Endothelial cell (in vitro differentiated cells): ENCODE results near the gene LRRC32. TPM values are rescaled to one million over a fixed set of nuclear protein-coding genes. Genes with fewer than 3 reads are reported as not detected.

Experiments
- DNase-seq: peaks from one replicate; pipeline ENCODE4 v3.0.0; 2021; ENCODE audit warnings: low spot score
- H3K27ac Mint-ChIP-seq: one replicate; pipeline ENCODE4 v1.8.0; 2021; ENCODE audit warnings: mixed read lengths, inconsistent platforms; ENCODE audit not compliant: unreplicated experiment
- H3K27me3 Mint-ChIP-seq: one replicate; pipeline ENCODE4 v1.8.0; 2021; ENCODE audit warnings: mild to moderate bottlenecking, moderate library complexity, mixed read lengths, inconsistent platforms; ENCODE audit not compliant: unreplicated experiment
- H3K36me3 Mint-ChIP-seq: one replicate; pipeline ENCODE4 v1.8.0; 2021; ENCODE audit warnings: mild to moderate bottlenecking, low read depth, mixed read lengths, inconsistent platforms; ENCODE audit not compliant: unreplicated experiment
- H3K4me1 Mint-ChIP-seq: one replicate; pipeline ENCODE4 v1.8.0; 2021; ENCODE audit warnings: mild to moderate bottlenecking, mixed read lengths, inconsistent platforms; ENCODE audit not compliant: unreplicated experiment
- H3K4me3 Mint-ChIP-seq: one replicate; pipeline ENCODE4 v1.8.0; 2021; ENCODE audit warnings: mild to moderate bottlenecking, mixed read lengths, inconsistent platforms; ENCODE audit not compliant: unreplicated experiment
- H3K9me3 Mint-ChIP-seq: one replicate; pipeline ENCODE4 v1.8.0; 2021; ENCODE audit warnings: mixed read lengths, inconsistent platforms; ENCODE audit not compliant: unreplicated experiment
- total RNA-seq: library from RNA; stranded (reverse); fragmentation: NEBNext Ultra II Directional; extraction: Animal tissue kit (Norgen Biotek cat#: 25700); gene quantifications from one replicate; pipeline ENCODE4 v1.2.1, GENCODE V29; 2021; ENCODE audit not compliant: unreplicated experiment
- TF ChIP-seq, protein P1 (sequence below): fragments of 200-600 bp; sonication (generic); IDR thresholded peaks from one replicate; pipeline ENCODE4 v1.5.0; 2021; ENCODE audit warnings: antibody characterized with exemption; ENCODE audit not compliant: unreplicated experiment

The LRRC32 gene
- total RNA-seq, 1 donor from 2014 or later = 22.0 TPM

GRCh38 chr11:76704171-76704948, 33.8 kb upstream of the LRRC32 start:
- Mint-ChIP-seq H3K36me3 (peaks cover 3% of the 10 kb centered on the region), H3K4me1 (peaks cover 10% of the 10 kb centered on the region), H3K27ac (no peak overlapping the region), H3K27me3 (peaks cover 12% of the 10 kb centered on the region), H3K4me3 (no peak overlapping the region), H3K9me3 (no peaks in the 10 kb centered on the region)
- no peak for DNase-seq
- TF ChIP-seq, protein P1, sequence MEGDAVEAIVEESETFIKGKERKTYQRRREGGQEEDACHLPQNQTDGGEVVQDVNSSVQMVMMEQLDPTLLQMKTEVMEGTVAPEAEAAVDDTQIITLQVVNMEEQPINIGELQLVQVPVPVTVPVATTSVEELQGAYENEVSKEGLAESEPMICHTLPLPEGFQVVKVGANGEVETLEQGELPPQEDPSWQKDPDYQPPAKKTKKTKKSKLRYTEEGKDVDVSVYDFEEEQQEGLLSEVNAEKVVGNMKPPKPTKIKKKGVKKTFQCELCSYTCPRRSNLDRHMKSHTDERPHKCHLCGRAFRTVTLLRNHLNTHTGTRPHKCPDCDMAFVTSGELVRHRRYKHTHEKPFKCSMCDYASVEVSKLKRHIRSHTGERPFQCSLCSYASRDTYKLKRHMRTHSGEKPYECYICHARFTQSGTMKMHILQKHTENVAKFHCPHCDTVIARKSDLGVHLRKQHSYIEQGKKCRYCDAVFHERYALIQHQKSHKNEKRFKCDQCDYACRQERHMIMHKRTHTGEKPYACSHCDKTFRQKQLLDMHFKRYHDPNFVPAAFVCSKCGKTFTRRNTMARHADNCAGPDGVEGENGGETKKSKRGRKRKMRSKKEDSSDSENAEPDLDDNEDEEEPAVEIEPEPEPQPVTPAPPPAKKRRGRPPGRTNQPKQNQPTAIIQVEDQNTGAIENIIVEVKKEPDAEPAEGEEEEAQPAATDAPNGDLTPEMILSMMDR = no peak

DNA sequence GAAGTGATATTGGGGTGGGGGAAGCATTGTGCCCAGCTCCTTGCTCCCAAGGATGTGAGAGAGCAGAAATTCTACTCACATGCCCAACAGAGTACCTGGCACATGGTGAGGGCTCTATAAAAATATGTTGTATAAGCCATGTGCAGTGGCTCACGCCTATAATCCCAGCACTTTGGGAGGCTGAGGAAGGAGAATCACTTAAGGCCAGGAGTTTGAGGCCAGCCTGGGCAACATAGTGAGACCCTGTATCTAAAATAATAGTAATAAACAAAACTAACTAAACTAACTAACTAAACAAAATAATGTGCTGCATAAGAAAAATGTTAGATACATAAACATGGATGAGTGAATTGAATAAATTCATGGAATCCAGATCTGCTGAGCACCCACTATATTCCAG, 33.2 kb upstream of the LRRC32 start:
- TF ChIP-seq, protein P1 = no peak
- Mint-ChIP-seq H3K27me3 (peaks cover 13% of the 10 kb centered on the region), H3K27ac (no peak overlapping the region), H3K9me3 (no peaks in the 10 kb centered on the region), H3K4me3 (no peak overlapping the region), H3K36me3 (peaks cover 3% of the 10 kb centered on the region), H3K4me1 (peaks cover 13% of the 10 kb centered on the region)
- DNase-seq = no peak

GRCh38 chr11:76702336-76703128, 32.0 kb upstream of the LRRC32 start:
- DNase-seq = no peak
- TF ChIP-seq, protein P1 = no peak
- Mint-ChIP-seq H3K36me3 (peaks cover 3% of the 10 kb centered on the region), H3K27me3 (peaks cover 11% of the 10 kb centered on the region), H3K4me3 (no peak overlapping the region), H3K4me1 (peaks cover 13% of the 10 kb centered on the region), H3K27ac (no peak overlapping the region), H3K9me3 (no peaks in the 10 kb centered on the region)

DNA sequence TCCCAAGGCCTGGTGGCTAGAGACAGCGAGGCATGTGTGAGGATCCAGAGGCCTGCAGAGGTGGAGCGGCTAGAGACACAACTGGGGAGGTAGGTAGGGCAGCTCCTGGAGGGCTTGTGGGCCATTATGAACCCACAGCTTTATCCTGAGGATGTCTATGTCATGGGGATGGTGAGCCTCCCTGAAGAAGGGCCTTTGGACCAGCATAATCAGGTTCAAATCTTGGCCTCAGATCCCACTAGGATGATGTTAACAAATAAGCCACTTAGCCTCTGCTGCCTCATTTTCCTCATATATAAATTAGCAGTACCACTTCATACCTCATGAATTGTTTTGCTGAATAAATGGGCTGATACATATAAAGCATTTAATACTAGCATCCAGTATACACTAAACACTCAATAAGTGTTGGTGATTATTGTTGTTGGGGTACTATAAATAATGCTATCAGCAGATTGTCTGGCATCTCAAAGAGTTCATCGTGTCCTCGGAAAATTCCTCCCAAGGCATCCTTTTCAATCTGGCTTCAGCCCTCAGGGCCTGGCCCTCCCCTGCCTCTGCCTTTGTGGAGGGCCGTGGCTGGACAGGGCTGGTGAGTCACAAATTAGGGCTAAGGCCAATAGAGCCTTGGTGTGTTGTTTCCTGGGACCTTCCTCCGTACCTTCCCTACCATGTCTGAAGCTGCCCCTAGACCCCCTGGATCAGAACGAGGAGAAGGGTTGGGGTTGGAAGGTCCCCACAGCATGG, 30.9 kb upstream of the LRRC32 start:
- no peak for DNase-seq
- Mint-ChIP-seq H3K27ac (no peak overlapping the region), H3K9me3 (no peaks in the 10 kb centered on the region), H3K36me3 (peaks cover 3% of the 10 kb centered on the region), H3K4me1 (peaks cover 13% of the 10 kb centered on the region), H3K4me3 (no peak overlapping the region), H3K27me3 (peaks cover 12% of the 10 kb centered on the region)
- TF ChIP-seq, protein P1 = no peak
